HS-5 (cell line): Measurements from ENCODE around the gene SH3RF1.
A peak's percentile ranks its signal among the peaks of the same experiment; 100 is the strongest.
"Not testable (repeated sequence)": the region's sequence is repeated elsewhere in the genome, so short reads cannot be mapped to it uniquely, and the experiment has no call there.

Source experiments
- DNase-seq: peaks from one replicate; pipeline ENCODE4 v3.0.0-alpha.2; 2012; ENCODE audit warnings: low read depth

The SH3RF1 gene

GRCh38 chr4:169200361-169201030, 70.3 kb downstream of the SH3RF1 start:
- DNase-seq = no peak

- DNase-seq = no peak
Measured at GRCh38 chr4:169199184-169199583, 71.6 kb downstream of the SH3RF1 start.

- no peak for DNase-seq
Measured at GRCh38 chr4:169198167-169198566, 72.6 kb downstream of the SH3RF1 start.

GRCh38 chr4:169197206-169197605, 73.5 kb downstream of the SH3RF1 start:
- not testable (repeated sequence) for DNase-seq

- no peak for DNase-seq
Measured at GRCh38 chr4:169195032-169195431, 75.7 kb downstream of the SH3RF1 start.

- not testable (repeated sequence) for DNase-seq
Measured at GRCh38 chr4:169189968-169190367, 80.8 kb downstream of the SH3RF1 start.

- DNase-seq = no peak
Measured at GRCh38 chr4:169189372-169189771, 81.4 kb downstream of the SH3RF1 start.

GRCh38 chr4:169188204-169188603, 82.6 kb downstream of the SH3RF1 start:
- no peak for DNase-seq

- no peak for DNase-seq
Measured at GRCh38 chr4:169185133-169185956, 85.4 kb downstream of the SH3RF1 start.

- no peak for DNase-seq
Measured at GRCh38 chr4:169184686-169185085, 86.1 kb downstream of the SH3RF1 start.

GRCh38 chr4:169184236-169184635, 86.5 kb downstream of the SH3RF1 start:
- no peak for DNase-seq

GRCh38 chr4:169183581-169183980, 87.2 kb downstream of the SH3RF1 start:
- DNase-seq = no peak

- DNase-seq = no peak
Measured at GRCh38 chr4:169179609-169180521, 90.9 kb downstream of the SH3RF1 start.

GRCh38 chr4:169178092-169178491, 92.7 kb downstream of the SH3RF1 start:
- not testable (repeated sequence) for DNase-seq

GRCh38 chr4:169175476-169175875, 95.3 kb downstream of the SH3RF1 start:
- DNase-seq = no peak

GRCh38 chr4:169175035-169175434, 95.7 kb downstream of the SH3RF1 start:
- DNase-seq = no peak

GRCh38 chr4:169174247-169174646, 96.5 kb downstream of the SH3RF1 start:
- no peak for DNase-seq

GRCh38 chr4:169167957-169168858, 102.5 kb downstream of the SH3RF1 start:
- DNase-seq = no peak

- peak; percentile 57 for DNase-seq
Measured at GRCh38 chr4:169164669-169165415, 105.9 kb downstream of the SH3RF1 start.

- DNase-seq = no peak
Measured at GRCh38 chr4:169163947-169164668, 106.6 kb downstream of the SH3RF1 start.
